Loucy (cell line): ENCODE data around the gene EEF1A2.

Experiments
- CTCF ChIP-seq: fragments of 200-600 bp; sonication (generic); conservative IDR thresholded peaks from 2 replicates; pipeline ENCODE4 v1.5.1; 2014; ENCODE audit warnings: mild to moderate bottlenecking, antibody characterized with exemption, low read length
- EZH2phosphoT487 ChIP-seq: fragments of 200-600 bp; IDR thresholded peaks from 2 replicates; pipeline ENCODE4 v1.6.1; 2018; ENCODE audit warnings: antibody characterized with exemption, mild to moderate bottlenecking, moderate library complexity, borderline replicate concordance

GRCh38 chr20:63483834-63484233 is 15.0 kb downstream of the EEF1A2 start:
- TF ChIP-seq CTCF (peak; percentile 44), EZH2phosphoT487 (no peak)
